HepG2 (cell line): ENCODE data around the gene MOK. TPM values are rescaled to one million over a fixed set of nuclear protein-coding genes. Genes with fewer than 3 reads are reported as not detected.

Experiments used
- AFF4 ChIP-seq: sonication (generic); formaldehyde crosslinking; IDR thresholded peaks from 2 replicates; pipeline ENCODE4 v1.4.0; 2020; ENCODE audit warnings: missing genetic modification reagents
- BHLHE40 ChIP-seq: IDR thresholded peaks from 2 replicates; pipeline ENCODE4 v1.6.1; 2011; ENCODE audit warnings: low read length, improper control_type of control experiment
- CBX1 ChIP-seq: IDR thresholded peaks from one replicate; pipeline ENCODE4 v1.6.1; 2016; ENCODE audit warnings: antibody characterized with exemption, low read depth
- ETV5 ChIP-seq: IDR thresholded peaks from 2 replicates; pipeline ENCODE4 v1.6.1; 2018; ENCODE audit warnings: missing biosample characterization, missing genetic modification reagents, inconsistent platforms, borderline replicate concordance
- FOXO4 ChIP-seq: sonication (generic); formaldehyde crosslinking; conservative IDR thresholded peaks from 2 replicates; pipeline ENCODE4 v1.8.1; 2023; ENCODE audit warnings: missing genetic modification reagents
- IKZF5 ChIP-seq: IDR thresholded peaks from 2 replicates; pipeline ENCODE4 v1.6.1; 2018; ENCODE audit warnings: missing genetic modification reagents, mild to moderate bottlenecking, missing compliant biosample characterization
- NFE2L2 ChIP-seq: fragments of 150-350 bp; IDR thresholded peaks from 2 replicates; pipeline ENCODE4 v1.6.1; 2014; ENCODE audit warnings: low read length
- PHF21A ChIP-seq: sonication (generic); formaldehyde crosslinking; IDR thresholded peaks from 2 replicates; pipeline ENCODE4 v1.5.0; 2020; ENCODE audit warnings: mild to moderate bottlenecking, missing genetic modification reagents
- POLR2A ChIP-seq, 2 experiments: IDR thresholded peaks; 2 replicates each; pipeline ENCODE4 v1.6.1; 2011; ENCODE audit warnings: low read depth in 2 of 2, low read length in 2 of 2, mild to moderate bottlenecking in 1 of 2, moderate library complexity in 1 of 2; ENCODE audit not compliant: insufficient read depth in 1 of 2
- RBAK ChIP-seq: sonication (generic); formaldehyde crosslinking; IDR thresholded peaks from 2 replicates; pipeline ENCODE4 v1.5.1; 2020; ENCODE audit warnings: mild to moderate bottlenecking, missing genetic modification reagents
- RXRB ChIP-seq: IDR thresholded peaks from 2 replicates; pipeline ENCODE4 v1.6.1; 2016; ENCODE audit warnings: borderline replicate concordance, missing genetic modification reagents, missing compliant biosample characterization
- SIX4 ChIP-seq: sonication (generic); formaldehyde crosslinking; IDR thresholded peaks from 2 replicates; pipeline ENCODE4 v1.4.0; 2020; ENCODE audit warnings: missing genetic modification reagents
- TBX2 ChIP-seq: sonication (generic); formaldehyde crosslinking; IDR thresholded peaks from 2 replicates; pipeline ENCODE4 v1.5.0; 2020; ENCODE audit warnings: missing genetic modification reagents, mild to moderate bottlenecking, borderline replicate concordance
- TMF1 ChIP-seq: sonication (generic); formaldehyde crosslinking; IDR thresholded peaks from 2 replicates; pipeline ENCODE4 v1.8.1; 2022; ENCODE audit warnings: low read depth, missing genetic modification reagents
- XRCC5 ChIP-seq: fragments of 200-400 bp; formaldehyde crosslinking; optimal IDR thresholded peaks from 2 replicates; pipeline ENCODE3; 2017; ENCODE audit warnings: mild to moderate bottlenecking, low read length
- ZMAT5 ChIP-seq: sonication (generic); formaldehyde crosslinking; IDR thresholded peaks from 2 replicates; pipeline ENCODE4 v1.5.0; 2020; ENCODE audit warnings: mild to moderate bottlenecking, low read depth, missing genetic modification reagents, borderline replicate concordance
- ZMYM3 ChIP-seq: sonication (generic); formaldehyde crosslinking; IDR thresholded peaks from 2 replicates; pipeline ENCODE4 v1.5.1; 2020; ENCODE audit warnings: mild to moderate bottlenecking, missing genetic modification reagents
- ZNF224 ChIP-seq: sonication (generic); formaldehyde crosslinking; IDR thresholded peaks from 2 replicates; pipeline ENCODE4 v1.5.0; 2020; ENCODE audit warnings: mild to moderate bottlenecking, missing genetic modification reagents
- ZNF441 ChIP-seq: sonication (generic); formaldehyde crosslinking; IDR thresholded peaks from 2 replicates; pipeline ENCODE4 v1.7.0; 2021; ENCODE audit warnings: missing genetic modification reagents, borderline replicate concordance
- ZNF468 ChIP-seq: sonication (generic); formaldehyde crosslinking; IDR thresholded peaks from 2 replicates; pipeline ENCODE4 v1.8.0; 2022; ENCODE audit warnings: mild to moderate bottlenecking, moderate library complexity, missing genetic modification reagents
- ZNF484 ChIP-seq: sonication (generic); formaldehyde crosslinking; IDR thresholded peaks from 2 replicates; pipeline ENCODE4 v1.5.1; 2020; ENCODE audit warnings: mild to moderate bottlenecking, low read depth, missing genetic modification reagents, borderline replicate concordance
- ZNF512 ChIP-seq: sonication (generic); formaldehyde crosslinking; IDR thresholded peaks from 2 replicates; pipeline ENCODE4 v1.4.0; 2020; ENCODE audit warnings: mild to moderate bottlenecking, missing genetic modification reagents
- ZSCAN29 ChIP-seq: sonication (generic); formaldehyde crosslinking; conservative IDR thresholded peaks from 2 replicates; pipeline ENCODE4 v1.4.0; 2020; ENCODE audit warnings: mild to moderate bottlenecking, missing genetic modification reagents
- polyA plus RNA-seq, 8 experiments: library from polyadenylated mRNA; depleted of rRNA in 3 of 8; stranded (reverse) in 7 of 8; unstranded in 1 of 8; fragments of >200 nt; fragmentation: Illumina TruSeq in 4 of 8; extraction: Trizol in 4 of 8; gene quantifications; 2 replicates each; pipeline versions ENCODE4 v1.2.1 to v1.2.3, GENCODE V29; 2011 to 2016; ENCODE audit warnings: low read depth in 4 of 8, missing spikeins in 1 of 8, mixed read lengths in 1 of 8; ENCODE audit not compliant: insufficient read depth in 1 of 8
- total RNA-seq, 5 experiments: library from RNA; depleted of rRNA; stranded (reverse); fragments of >200 nt; fragmentation: Illumina TruSeq; extraction: Trizol; gene quantifications; 2 replicates each; pipeline ENCODE4 v1.2.3, GENCODE V29; 2016; ENCODE audit warnings: low read depth in 1 of 5

Gene MOK
- total and polyA plus RNA-seq, 2 of the 13 experiments (the other 11 are each of a cell fraction or from before 2014, with no cell fraction given), result 15.3 to 16.9 TPM

GRCh38 chr14:102314242-102315011, 9.5 kb upstream of the MOK start (continued):
- TF ChIP-seq ZMAT5 (no peak), XRCC5 (peak; percentile 76), ETV5 (CRISPR knock-in tag) (no peak), ZNF441 (CRISPR knock-in tag) (peak; percentile 48; the same call in 1 of the 2 replicates), ZNF484 (no peak), TBX2 (CRISPR knock-in tag) (peak; percentile 16), ZNF512 (no peak), FOXO4 (CRISPR knock-in tag) (no peak), RBAK (CRISPR knock-in tag) (no peak), CBX1 (no peak), PHF21A (CRISPR knock-in tag) (peak; percentile 67), RXRB (CRISPR knock-in tag) (no peak), TMF1 (CRISPR knock-in tag) (no peak), ZSCAN29 (CRISPR knock-in tag) (peak; percentile 33; the same call in 1 of the 2 replicates), AFF4 (CRISPR knock-in tag) (no peak), BHLHE40 (peak; percentile 73), ZNF468 (CRISPR knock-in tag) (no peak), ZMYM3 (peak; percentile 68), NFE2L2 (no peak), ZNF224 (0 out of 2 replicates have a peak, but pooled peaks have one; percentile 72), POLR2A (IDR thresholded peaks at IDR 0.05; ENCODE audit: insufficient read depth in 1 of 2, low read depth in 2 of 2, low read length in 2 of 2) (no peak), IKZF5 (CRISPR knock-in tag) (no peak; the same call in 1 of the 2 replicates), SIX4 (0 out of 2 replicates have a peak, but pooled peaks have one; percentile 8)
